H1 (cell line): ENCODE results near the gene TXNRD3. TPM values are rescaled to one million over a fixed set of nuclear protein-coding genes. Genes with fewer than 3 reads are reported as not detected.

Experiments used
- CTCF ChIA-PET: fragments of 300-600 bp; sonication (Branson Sonifier 250); formaldehyde crosslinking; loops from one replicate; lab custom pipeline; 2021; ENCODE audit not compliant: partially characterized antibody; lab: Charles Lee
- POLR2A ChIA-PET: fragments of 300-600 bp; sonication (Branson Sonifier 250); formaldehyde crosslinking; loops from one replicate; lab custom pipeline; 2021; ENCODE audit warnings: inconsistent platforms; ENCODE audit not compliant: partially characterized antibody; lab: Charles Lee
- DNase-seq, 2 experiments: peaks; one replicate each; pipeline versions ENCODE4 v3.0.0 to v3.0.0-alpha.2; 2010 to 2022; ENCODE audit warnings: low spot score in 2 of 2, low read depth in 1 of 2, mixed read lengths in 1 of 2
- FAIRE-seq: peaks from 2 replicates; lab custom pipeline; 2011; peaks lifted over from hg19 to GRCh38; lab: Jason Lieb, UNC
- H2AFZ ChIP-seq: 2 replicates; pipeline ENCODE4 v1.8.1; 2012; ENCODE audit warnings: low read length, inconsistent platforms
- H2AK5ac ChIP-seq: 2 replicates; pipeline ENCODE4 v1.6.1; 2013; ENCODE audit warnings: low read depth, low read length
- H2BK120ac ChIP-seq: replicated peaks from 2 replicates; pipeline ENCODE3; 2013; ENCODE audit warnings: low read depth, low read length, inconsistent platforms
- H2BK12ac ChIP-seq: 2 replicates; pipeline ENCODE4 v1.6.1; 2013; ENCODE audit warnings: low read depth, low read length
- H2BK15ac ChIP-seq: 2 replicates; pipeline ENCODE4 v1.6.1; 2013; ENCODE audit warnings: low read length
- H2BK20ac ChIP-seq: 2 replicates; pipeline ENCODE4 v1.6.1; 2013; ENCODE audit warnings: low read length
- H2BK5ac ChIP-seq: 2 replicates; pipeline ENCODE4 v1.6.1; 2013; ENCODE audit warnings: low read depth, low read length
- H3K14ac ChIP-seq: 2 replicates; pipeline ENCODE4 v1.6.1; 2013; ENCODE audit warnings: inconsistent platforms; ENCODE audit not compliant: insufficient read length
- H3K18ac ChIP-seq: 2 replicates; pipeline ENCODE4 v1.6.1; 2013; ENCODE audit warnings: low read length; ENCODE audit errors: extremely low read depth
- H3K23ac ChIP-seq: 2 replicates; pipeline ENCODE4 v1.6.1; 2013; ENCODE audit warnings: inconsistent platforms; ENCODE audit not compliant: insufficient read length
- H3K23me2 ChIP-seq: 2 replicates; pipeline ENCODE4 v1.6.1; 2013; ENCODE audit warnings: low read depth, low read length
- H3K27ac ChIP-seq: 2 replicates; pipeline ENCODE4 v1.6.1; 2011; ENCODE audit warnings: low read depth, low read length, inconsistent platforms
- H3K27me3 ChIP-seq, 4 experiments: replicated peaks in 1 of 4; 1 replicate in 1 of 4; 2 replicates in 3 of 4; pipeline versions ENCODE4 v1.6.1 to v1.8.1; 2011 to 2013; ENCODE audit warnings: low read length in 3 of 4, mild to moderate bottlenecking in 3 of 4, inconsistent platforms in 2 of 4, mixed read lengths in 2 of 4, moderate library complexity in 1 of 4; ENCODE audit not compliant: control insufficient read depth in 3 of 4, insufficient read depth in 3 of 4; ENCODE audit errors: extremely low read depth in 1 of 4
- H3K36me3 ChIP-seq, 4 experiments: 2 replicates each; pipeline versions ENCODE4 v1.6.1 to v1.8.1; 2011 to 2013; ENCODE audit warnings: mild to moderate bottlenecking in 4 of 4, low read length in 3 of 4, moderate library complexity in 2 of 4, control low read depth in 1 of 4, inconsistent platforms in 1 of 4; ENCODE audit not compliant: insufficient read depth in 4 of 4, control insufficient read depth in 2 of 4
- H3K4ac ChIP-seq: replicated peaks from 2 replicates; pipeline ENCODE3; 2013; ENCODE audit warnings: low read length, low read depth, mixed read lengths, inconsistent platforms; ENCODE audit not compliant: insufficient read length
- H3K4me1 ChIP-seq, 4 experiments: replicated peaks in 1 of 4; 1 replicate in 1 of 4; 2 replicates in 3 of 4; pipeline versions ENCODE4 v1.6.1 to v1.8.1; 2011 to 2013; ENCODE audit warnings: low read length in 3 of 4, inconsistent platforms in 2 of 4, mixed read lengths in 1 of 4; ENCODE audit not compliant: insufficient read depth in 4 of 4, control insufficient read depth in 3 of 4
- H3K4me2 ChIP-seq, 2 experiments: 2 replicates each; pipeline versions ENCODE4 v1.6.1 to v1.8.1; 2011 to 2013; ENCODE audit warnings: low read depth in 2 of 2, low read length in 2 of 2, control low read depth in 1 of 2, inconsistent platforms in 1 of 2, mild to moderate bottlenecking in 1 of 2; ENCODE audit not compliant: insufficient read depth in 1 of 2
- H3K4me3 ChIP-seq, 4 experiments: fragments of 200-600, 300-600 bp in 1 of 4; sonication (generic), shearing (Covaris generic), sonication (Bioruptor Twin) in 1 of 4; 2 replicates each; pipeline versions ENCODE4 v1.5.1 to v1.8.1; 2011 to 2016; ENCODE audit warnings: low read length in 4 of 4, low read depth in 3 of 4, control low read depth in 2 of 4, inconsistent platforms in 2 of 4, mild to moderate bottlenecking in 2 of 4, mixed read lengths in 1 of 4, moderate library complexity in 1 of 4; ENCODE audit not compliant: insufficient read depth in 2 of 4; ENCODE audit errors: extremely low read depth in 1 of 4
- H3K56ac ChIP-seq: replicated peaks from 2 replicates; pipeline ENCODE3; 2013; ENCODE audit warnings: low read depth, mild to moderate bottlenecking, mixed read lengths, low read length, inconsistent platforms; ENCODE audit not compliant: insufficient read length
- H3K79me1 ChIP-seq: 2 replicates; pipeline ENCODE4 v1.6.1; 2013; ENCODE audit warnings: low read depth, low read length, control low read depth
- H3K79me2 ChIP-seq, 2 experiments: 2 replicates each; pipeline versions ENCODE4 v1.6.1 to v1.8.1; 2012 to 2013; ENCODE audit warnings: low read length in 2 of 2, mild to moderate bottlenecking in 2 of 2, inconsistent platforms in 1 of 2; ENCODE audit not compliant: insufficient read depth in 2 of 2, control insufficient read depth in 1 of 2
- H3K9ac ChIP-seq, 4 experiments: replicated peaks in 1 of 4; 1 replicate in 1 of 4; 2 replicates in 3 of 4; pipeline versions ENCODE4 v1.6.1 to v1.8.1; 2011 to 2013; ENCODE audit warnings: low read depth in 3 of 4, low read length in 3 of 4, control low read depth in 2 of 4, mild to moderate bottlenecking in 2 of 4, moderate library complexity in 2 of 4, inconsistent platforms in 1 of 4; ENCODE audit errors: extremely low read depth in 1 of 4
- H3K9me3 ChIP-seq, 2 experiments: 2 replicates each; pipeline versions ENCODE4 v1.6.1 to v1.8.1; 2012 to 2013; ENCODE audit warnings: mild to moderate bottlenecking in 2 of 2, moderate library complexity in 2 of 2, control low read depth in 1 of 2, inconsistent platforms in 1 of 2, low read depth in 1 of 2, low read length in 1 of 2, mixed read lengths in 1 of 2; ENCODE audit not compliant: insufficient read depth in 2 of 2
- H4K20me1 ChIP-seq, 2 experiments: replicated peaks in 1 of 2; 2 replicates each; pipeline versions ENCODE3 to v1.8.1; 2011 to 2013; ENCODE audit warnings: inconsistent platforms in 2 of 2, low read length in 2 of 2, mild to moderate bottlenecking in 1 of 2; ENCODE audit not compliant: insufficient read depth in 2 of 2, control insufficient read depth in 1 of 2
- H4K5ac ChIP-seq: 2 replicates; pipeline ENCODE4 v1.6.1; 2013; ENCODE audit warnings: low read length, low read depth, mixed read lengths, inconsistent platforms; ENCODE audit not compliant: insufficient read length
- H4K8ac ChIP-seq: 2 replicates; pipeline ENCODE4 v1.8.0; 2013; ENCODE audit warnings: mild to moderate bottlenecking, moderate library complexity, low read length, inconsistent platforms; ENCODE audit not compliant: insufficient read depth; ENCODE audit errors: extremely low read depth
- H4K91ac ChIP-seq: replicated peaks from 2 replicates; pipeline ENCODE3; 2013; ENCODE audit warnings: low read length, mixed read lengths, inconsistent platforms; ENCODE audit not compliant: insufficient read length
- ASH2L ChIP-seq: fragments of 200-600, 300-600 bp; sonication (generic); IDR thresholded peaks from one replicate; pipeline ENCODE4 v1.7.1; 2017; ENCODE audit warnings: low read length
- BCL11A ChIP-seq, 2 experiments: IDR thresholded peaks; one replicate each; pipeline ENCODE4 v1.6.1; 2011; ENCODE audit warnings: low read depth in 2 of 2, low read length in 2 of 2, mild to moderate bottlenecking in 2 of 2
- GABPA ChIP-seq: IDR thresholded peaks from 2 replicates; pipeline ENCODE4 v1.6.1; 2011; ENCODE audit warnings: mild to moderate bottlenecking, low read length, moderate library complexity, borderline replicate concordance; ENCODE audit not compliant: insufficient read depth
- HDAC2 ChIP-seq, 2 experiments: fragments of 300-600 bp in 1 of 2; sonication (generic) in 1 of 2; IDR thresholded peaks; 2 replicates each; pipeline ENCODE4 v1.6.1; 2011 to 2012; ENCODE audit warnings: low read depth in 2 of 2, low read length in 2 of 2, mild to moderate bottlenecking in 2 of 2, moderate library complexity in 2 of 2, borderline replicate concordance in 1 of 2, inconsistent platforms in 1 of 2
- POU5F1 ChIP-seq: IDR thresholded peaks from 2 replicates; pipeline ENCODE4 v1.6.1; 2011; ENCODE audit warnings: low read depth, mild to moderate bottlenecking, low read length, moderate library complexity
- RBBP5 ChIP-seq: IDR thresholded peaks from 2 replicates; pipeline ENCODE4 v1.7.1; 2012; ENCODE audit warnings: low read depth, mild to moderate bottlenecking, inconsistent platforms, low read length, moderate library complexity, borderline replicate concordance
- RFX5 ChIP-seq: IDR thresholded peaks from 2 replicates; pipeline ENCODE4 v1.6.1; 2011; ENCODE audit warnings: low read depth, low read length, improper control_type of control experiment, borderline replicate concordance
- RNF2 ChIP-seq: fragments of 200-900, 300-1000 bp; sonication (generic); IDR thresholded peaks from 2 replicates; pipeline ENCODE4 v1.7.1; 2016; ENCODE audit warnings: borderline replicate concordance, low read depth, mild to moderate bottlenecking, antibody characterized with exemption, low read length; ENCODE audit not compliant: poor library complexity, severe bottlenecking; ENCODE audit errors: missing control alignments
- SIRT6 ChIP-seq: IDR thresholded peaks from one replicate; pipeline ENCODE4 v1.7.1; 2012; ENCODE audit warnings: low read length, inconsistent platforms
- WGBS, 2 experiments: shearing (Covaris generic) in 1 of 2; methylation state at CpG; one replicate each; pipeline versions ENCODE4 v1.1.6 to v1.1.7; 2013 to 2015; ENCODE audit warnings: low lambda C conversion rate in 2 of 2, mixed read lengths in 2 of 2, inconsistent platforms in 1 of 2, low coverage in 1 of 2, missing lambda C conversion rate in 1 of 2; ENCODE audit not compliant: insufficient replicate concordance in 2 of 2, insufficient coverage in 1 of 2, insufficient read length in 1 of 2; ENCODE audit errors: extremely low coverage in 1 of 2, missing lambda C conversion rate in 1 of 2; 5-methylcytosine and 5-hydroxymethylcytosine counted together
- polyA plus RNA-seq, 7 experiments: library from polyadenylated mRNA; depleted of rRNA in 3 of 7; stranded (reverse) in 5 of 7; unstranded in 2 of 7; fragments of >200 nt in 5 of 7; fragments of 200-250 nt in 2 of 7; gene quantifications; 1 replicate in 5 of 7; 2 replicates in 1 of 7; 4 replicates in 1 of 7; pipeline versions ENCODE4 v1.2.1 to v1.2.3, GENCODE V29; 2011 to 2013; ENCODE audit warnings: missing spikeins in 2 of 7, mixed read lengths in 2 of 7
- total RNA-seq: library from RNA; stranded (reverse); fragmentation: NEBNext Ultra II Directional; extraction: Animal tissue kit (Norgen Biotek cat#: 25700); gene quantifications from 2 replicates; pipeline ENCODE4 v1.2.1, GENCODE V29; 2021
- TF ChIP-seq, protein P1 (sequence below): IDR thresholded peaks from 2 replicates; pipeline ENCODE4 v1.6.1; 2012; ENCODE audit warnings: low read length, inconsistent platforms

TXNRD3 gene
- total and polyA plus RNA-seq, 2 of the 8 experiments (the other 6 are each of a cell fraction or from before 2014, with no cell fraction given) = 3.4 to 4.3 TPM

GRCh38 chr3:126656371-126657134 is 1.6 kb upstream of the TXNRD3 start:
- Histone ChIP-seq H3K4me1 (peaks cover 0 to 2% (median 0%) of the 10 kb centered on the region in 4 experiments; a peak in 2 of 7 replicates), H2AK5ac (no peak overlapping the region), H4K91ac (no peak overlapping the region), H3K27me3 (peaks cover 0 to 26% (median 10%) of the 10 kb centered on the region in 4 experiments; a peak in 6 of 7 replicates), H4K5ac (no peak overlapping the region), H3K79me2 (no peaks in the 10 kb centered on the region), H3K18ac (no peak overlapping the region), H3K56ac (no peak overlapping the region), H3K9ac (no peak overlapping the region), H2BK12ac (no peak overlapping the region), H3K23ac (no peak overlapping the region), H3K4me3 (no peak overlapping the region), H2BK120ac (no peak overlapping the region), H3K4me2 (no peak overlapping the region), H2BK15ac (no peak overlapping the region), H4K8ac (no peak overlapping the region), H2BK5ac (no peak overlapping the region), H3K27ac (no peak overlapping the region; the same call in 1 of the 2 replicates), H3K36me3 (no peaks in the 10 kb centered on the region), H3K23me2 (no peaks in the 10 kb centered on the region), H3K4ac (no peak overlapping the region), H3K79me1 (no peaks in the 10 kb centered on the region), H3K14ac (no peak overlapping the region), H2BK20ac (no peak overlapping the region), H2AFZ (no peak overlapping the region), H4K20me1 (no peaks in the 10 kb centered on the region), H3K9me3 (peaks cover 0 to 2% of the 10 kb centered on the region in 2 experiments; a peak in 1 of 4 replicates)
- CTCF ChIA-PET = no interaction called here
- POLR2A ChIA-PET = no interaction called here
- 94% methylated on average over 8 of the region's 8 CpGs; no CpG with 5 or more reads in 1 of the 2 experiments for WGBS, 2 experiments
- FAIRE-seq (no peak), DNase-seq (no peak)
- TF ChIP-seq, protein P1, sequence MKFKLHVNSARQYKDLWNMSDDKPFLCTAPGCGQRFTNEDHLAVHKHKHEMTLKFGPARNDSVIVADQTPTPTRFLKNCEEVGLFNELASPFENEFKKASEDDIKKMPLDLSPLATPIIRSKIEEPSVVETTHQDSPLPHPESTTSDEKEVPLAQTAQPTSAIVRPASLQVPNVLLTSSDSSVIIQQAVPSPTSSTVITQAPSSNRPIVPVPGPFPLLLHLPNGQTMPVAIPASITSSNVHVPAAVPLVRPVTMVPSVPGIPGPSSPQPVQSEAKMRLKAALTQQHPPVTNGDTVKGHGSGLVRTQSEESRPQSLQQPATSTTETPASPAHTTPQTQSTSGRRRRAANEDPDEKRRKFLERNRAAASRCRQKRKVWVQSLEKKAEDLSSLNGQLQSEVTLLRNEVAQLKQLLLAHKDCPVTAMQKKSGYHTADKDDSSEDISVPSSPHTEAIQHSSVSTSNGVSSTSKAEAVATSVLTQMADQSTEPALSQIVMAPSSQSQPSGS = no peak
- TF ChIP-seq HDAC2 (IDR thresholded peaks at IDR 0.05; ENCODE audit: borderline replicate concordance in 1 of 2, low read depth in 2 of 2, low read length in 2 of 2) = no peak
- no peak for TF ChIP-seq RBBP5
- TF ChIP-seq GABPA = no peak
- no peak for TF ChIP-seq ASH2L
- no peak for TF ChIP-seq SIRT6
- TF ChIP-seq BCL11A (IDR thresholded peaks at IDR 0.05; ENCODE audit: low read depth in 2 of 2, low read length in 2 of 2) = no peak
- TF ChIP-seq RFX5 = no peak
- no peak for TF ChIP-seq POU5F1
- TF ChIP-seq RNF2 = no peak
